HFFc6 (cell line): ENCODE data around the gene CFAP74. TPM values are rescaled to one million over a fixed set of nuclear protein-coding genes. Genes with fewer than 3 reads are reported as not detected.

Experiments
- DNase-seq: peaks from one replicate; pipeline ENCODE4 v3.0.0-alpha.2; 2018
- H3K27ac Mint-ChIP-seq: 2 replicates; pipeline ENCODE4 v1.8.0; 2020; ENCODE audit warnings: mild to moderate bottlenecking, mixed read lengths
- H3K27me3 Mint-ChIP-seq: 2 replicates; pipeline ENCODE4 v1.8.0; 2021; ENCODE audit warnings: mild to moderate bottlenecking, moderate library complexity, mixed read lengths; ENCODE audit not compliant: insufficient read depth
- H3K36me3 Mint-ChIP-seq: 2 replicates; pipeline ENCODE4 v1.8.0; 2021; ENCODE audit warnings: low read depth, mixed read lengths
- H3K4me1 Mint-ChIP-seq: 2 replicates; pipeline ENCODE4 v1.8.0; 2020; ENCODE audit warnings: low read depth, mixed read lengths
- H3K4me3 Mint-ChIP-seq: 2 replicates; pipeline ENCODE4 v1.8.0; 2020; ENCODE audit warnings: mild to moderate bottlenecking, moderate library complexity, mixed read lengths
- H3K9me3 Mint-ChIP-seq: 2 replicates; pipeline ENCODE4 v1.8.0; 2020; ENCODE audit warnings: mild to moderate bottlenecking, mixed read lengths
- CTCF ChIP-seq: fragments of 200-600 bp; sonication (generic); IDR thresholded peaks from 2 replicates; pipeline ENCODE4 v1.5.0; 2021; ENCODE audit warnings: antibody characterized with exemption, mild to moderate bottlenecking
- long read RNA-seq: library from polyadenylated mRNA; unstranded; transcript quantifications from one replicate; pipeline ENCODE4 v2.0.0, GENCODE V29; 2019
- total RNA-seq, 6 experiments: library from RNA; stranded (reverse); fragmentation: NEBNext Ultra II Directional; extraction: Animal tissue kit (Norgen Biotek cat#: 25700); gene quantifications; 2 replicates in 1 of 6; 3 replicates in 5 of 6; pipeline ENCODE4 v1.2.3, GENCODE V29; 2021

Gene CFAP74, protein sequence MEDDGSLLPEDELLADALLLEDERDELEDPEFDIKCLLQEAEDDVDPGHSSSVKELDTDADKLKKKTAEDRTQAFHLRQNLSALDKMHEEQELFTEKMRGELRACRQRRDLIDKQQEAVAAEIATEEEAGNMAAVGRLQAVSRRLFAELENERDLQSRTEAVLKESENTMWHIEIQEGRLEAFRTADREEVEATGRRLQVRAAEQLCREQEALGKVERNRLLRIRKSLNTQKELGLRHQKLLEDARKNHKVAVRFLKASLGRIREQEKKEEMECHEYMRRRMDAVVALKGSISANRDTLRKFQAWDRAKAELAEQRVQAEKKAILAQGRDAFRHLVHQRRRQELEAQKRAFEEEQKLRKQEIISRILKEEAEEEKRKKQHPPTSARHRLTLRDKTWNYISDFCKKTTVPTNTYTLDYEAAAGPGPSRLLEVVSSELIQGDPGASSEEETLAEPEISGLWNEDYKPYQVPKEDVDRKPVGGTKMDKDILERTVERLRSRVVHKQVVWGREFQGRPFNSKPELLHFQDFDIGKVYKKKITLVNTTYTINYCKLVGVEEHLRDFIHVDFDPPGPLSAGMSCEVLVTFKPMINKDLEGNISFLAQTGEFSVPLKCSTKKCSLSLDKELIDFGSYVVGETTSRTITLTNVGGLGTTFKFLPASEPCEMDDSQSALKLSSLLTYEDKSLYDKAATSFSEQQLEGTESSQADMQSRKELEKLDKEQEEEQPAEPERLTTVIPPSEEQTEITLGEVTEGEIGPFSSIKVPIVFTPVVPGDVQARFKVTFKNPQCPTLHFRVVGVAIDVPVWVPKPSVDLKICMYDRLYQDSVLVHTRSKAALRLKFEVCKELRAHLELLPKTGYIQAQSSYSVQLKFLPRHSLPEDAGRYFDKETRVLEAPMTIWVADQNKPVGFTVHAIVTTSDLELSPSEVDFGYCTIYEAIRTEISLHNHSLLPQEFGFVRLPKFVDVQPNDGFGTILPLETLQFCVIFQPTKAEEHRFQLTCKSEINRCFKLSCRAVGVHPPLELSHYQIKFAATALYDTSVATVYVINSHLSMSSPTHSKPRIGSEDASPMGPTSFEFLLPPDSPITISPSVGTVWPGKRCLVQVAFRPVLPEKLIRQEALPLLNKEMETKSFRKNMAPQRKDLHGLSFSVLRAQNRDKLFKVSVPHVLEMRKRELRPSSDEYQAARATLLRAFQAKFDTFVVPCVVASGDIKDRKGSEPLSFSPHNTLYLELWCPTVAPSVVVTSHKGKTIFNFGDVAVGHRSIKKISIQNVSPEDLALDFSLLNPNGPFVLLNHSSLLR (N-terminal part only)
- total RNA-seq, result not detected
- long read RNA-seq, result 0 reads

GRCh38 chr1:2003541-2004131 is at the start of gene CFAP74:
CFAP74 (minus strand) TSS chr1:2003786; CDS start chr1:1990956, 12,830 bp downstream.
- H3K27ac Mint-ChIP-seq, result no peak within 1 kb of the TSS
- no peak for TF ChIP-seq CTCF

DNA sequence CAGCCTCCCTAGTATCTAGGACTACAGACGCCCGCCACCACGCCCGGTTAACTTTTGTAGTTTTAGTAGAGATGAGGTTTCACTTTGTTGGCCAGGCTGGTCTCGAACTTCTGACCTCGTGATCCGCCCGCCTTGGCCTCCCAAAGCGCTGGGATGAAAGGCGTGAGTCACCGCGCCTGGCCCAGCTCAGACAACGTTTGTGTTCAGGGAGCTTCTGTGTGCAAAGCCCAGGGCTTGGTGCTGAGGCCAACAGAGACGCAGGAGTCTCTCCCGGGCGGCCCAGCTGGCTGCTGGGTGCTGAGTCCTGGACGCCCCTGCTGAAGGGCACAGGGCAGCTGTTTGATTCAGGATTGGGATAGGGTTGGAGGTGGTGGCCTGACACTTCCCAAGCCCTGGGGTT is 49.6 kb upstream of the CFAP74 start:
- Mint-ChIP-seq H3K27ac (no peak overlapping the region), H3K4me1 (no peaks in the 10 kb centered on the region), H3K36me3 (no peaks in the 10 kb centered on the region), H3K4me3 (no peak overlapping the region), H3K27me3 (peaks cover 28% of the 10 kb centered on the region), H3K9me3 (no peaks in the 10 kb centered on the region)
- TF ChIP-seq CTCF, result no peak
- no peak for DNase-seq

More at GRCh38 chr1:2003541-2004131, at the start of gene CFAP74:
- DNase-seq, result no peak
- H3K4me3 Mint-ChIP-seq, result no peak within 1 kb of the TSS
- no peaks in the 10 kb centered on the region for H3K36me3 Mint-ChIP-seq
- no peaks in the 10 kb centered on the region for H3K4me1 Mint-ChIP-seq
- H3K9me3 Mint-ChIP-seq, result no peaks in the 10 kb centered on the region
- peaks cover 43% of the 10 kb centered on the region for H3K27me3 Mint-ChIP-seq

DNA sequence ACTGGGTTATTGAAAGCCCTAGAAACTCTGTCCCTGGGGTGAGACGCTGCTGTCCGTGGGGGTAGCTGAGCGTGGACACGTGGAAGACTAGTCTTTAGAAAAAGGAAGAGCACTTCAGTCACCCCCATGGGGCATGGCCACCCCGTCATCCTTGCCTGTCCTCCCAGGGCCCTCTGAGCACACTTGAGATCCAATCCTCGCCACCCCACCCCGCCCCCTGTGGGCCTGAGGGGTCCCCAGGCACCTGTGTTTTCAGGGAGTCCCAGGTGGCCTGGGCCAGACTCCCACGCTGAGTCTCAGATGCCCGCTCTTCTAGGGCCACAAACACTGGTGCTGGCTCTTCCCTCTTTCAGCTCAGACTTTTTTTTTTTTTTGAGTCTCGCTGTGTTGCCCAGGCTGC is 49.2 kb upstream of the CFAP74 start:
- DNase-seq, result no peak
- peaks cover 29% of the 10 kb centered on the region for H3K27me3 Mint-ChIP-seq
- no peaks in the 10 kb centered on the region for H3K36me3 Mint-ChIP-seq
- no peaks in the 10 kb centered on the region for H3K9me3 Mint-ChIP-seq
- H3K4me1 Mint-ChIP-seq, result no peaks in the 10 kb centered on the region
- TF ChIP-seq CTCF, result no peak
- no peak overlapping the region for H3K4me3 Mint-ChIP-seq
- no peak overlapping the region for H3K27ac Mint-ChIP-seq

DNA sequence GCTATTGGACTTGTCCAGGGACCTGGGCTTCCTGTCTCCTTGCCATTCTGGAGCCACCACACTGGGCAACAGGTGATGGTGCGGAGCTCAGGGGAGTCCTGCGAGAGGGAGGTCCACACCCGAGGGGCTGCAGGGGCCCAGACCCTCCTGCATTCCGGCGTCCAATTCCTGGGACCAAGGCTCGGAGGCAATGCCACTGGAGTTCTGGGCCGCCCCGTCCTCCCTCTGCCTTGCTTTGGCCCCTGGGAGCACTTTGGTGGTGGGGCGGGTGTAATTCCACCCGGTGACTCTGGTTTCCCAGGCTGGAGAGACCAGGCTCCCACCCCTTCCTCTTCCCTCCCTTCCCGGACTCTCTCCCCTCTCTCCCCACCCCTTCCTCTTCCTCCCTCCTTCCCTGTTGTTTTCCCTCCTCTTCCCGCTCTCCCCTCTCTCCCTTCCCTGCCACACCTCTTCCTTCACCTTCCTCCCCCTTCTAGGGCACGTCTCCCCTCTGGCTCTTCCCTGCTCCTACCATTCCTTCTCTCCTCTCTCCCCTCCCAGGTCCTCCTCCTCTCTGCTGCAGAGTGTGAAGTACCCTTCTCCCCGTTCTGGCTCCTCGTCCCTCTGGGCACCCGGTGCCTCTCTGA is 48.6 kb upstream of the CFAP74 start:
- no peak for DNase-seq
- no peak for TF ChIP-seq CTCF
- H3K27ac Mint-ChIP-seq, result no peak overlapping the region
- peaks cover 27% of the 10 kb centered on the region for H3K27me3 Mint-ChIP-seq
- no peak overlapping the region for H3K4me3 Mint-ChIP-seq
- H3K4me1 Mint-ChIP-seq, result no peaks in the 10 kb centered on the region
- no peaks in the 10 kb centered on the region for H3K9me3 Mint-ChIP-seq
- no peaks in the 10 kb centered on the region for H3K36me3 Mint-ChIP-seq
